WTC11 (cell line): ENCODE measurements around the gene EAF1. TPM values are rescaled to one million over a fixed set of nuclear protein-coding genes. Genes with fewer than 3 reads are reported as not detected.
"Not testable (repeated sequence)": the region's sequence is repeated elsewhere in the genome, so short reads cannot be mapped to it uniquely, and the experiment has no call there.

Source experiments
- ATAC-seq: fragments of 200-7000 bp; cut with Tn5 transposase; 2 replicates; pipeline ENCODE4 v1.10.0; 2021; ENCODE audit warnings: mild to moderate bottlenecking, moderate library complexity
- CTCF ChIA-PET: fragments of 300-600 bp; sonication (Branson Sonifier 250); formaldehyde crosslinking; loops from one replicate; lab custom pipeline; 2021; ENCODE audit warnings: antibody characterized with exemption; lab: Charles Lee
- POLR2A ChIA-PET: fragments of 350-600 bp; sonication (Branson Sonifier 250); formaldehyde crosslinking; loops from one replicate; lab custom pipeline; 2021; ENCODE audit warnings: antibody characterized with exemption; lab: Charles Lee
- DNase-seq: peaks from one replicate; pipeline ENCODE4 v3.0.0; 2021; ENCODE audit warnings: low spot score
- H3K27ac Mint-ChIP-seq: 2 replicates; pipeline ENCODE4 v1.8.0; 2021; ENCODE audit warnings: mixed read lengths
- H3K27me3 Mint-ChIP-seq: 2 replicates; pipeline ENCODE4 v1.8.0; 2021; ENCODE audit warnings: low read depth, mild to moderate bottlenecking, moderate library complexity, mixed read lengths
- H3K36me3 Mint-ChIP-seq: 2 replicates; pipeline ENCODE4 v1.8.0; 2021; ENCODE audit warnings: mixed read lengths
- H3K4me1 Mint-ChIP-seq: 2 replicates; pipeline ENCODE4 v1.8.0; 2022; ENCODE audit warnings: mixed read lengths
- H3K4me3 Mint-ChIP-seq: 2 replicates; pipeline ENCODE4 v1.8.0; 2021; ENCODE audit warnings: mild to moderate bottlenecking, moderate library complexity, mixed read lengths
- H3K9me3 Mint-ChIP-seq: 2 replicates; pipeline ENCODE4 v1.8.0; 2021; ENCODE audit warnings: mixed read lengths
- CREM ChIP-seq: sonication (generic); formaldehyde crosslinking; IDR thresholded peaks from 2 replicates; pipeline ENCODE4 v1.8.1; 2022; ENCODE audit warnings: mild to moderate bottlenecking, missing genetic modification reagents, moderate library complexity
- ERG ChIP-seq: fragments of 250-450 bp; sonication (Bioruptor Pico); IDR thresholded peaks from 2 replicates; pipeline ENCODE4 v1.8.0; 2021; ENCODE audit warnings: mild to moderate bottlenecking
- ESRRA ChIP-seq: sonication (generic); formaldehyde crosslinking; IDR thresholded peaks from 2 replicates; pipeline ENCODE4 v1.8.1; 2022; ENCODE audit warnings: mild to moderate bottlenecking, missing genetic modification reagents, borderline replicate concordance
- ETV6 ChIP-seq: sonication (generic); formaldehyde crosslinking; IDR thresholded peaks from 2 replicates; pipeline ENCODE4 v1.8.1; 2022; ENCODE audit warnings: mild to moderate bottlenecking, missing genetic modification reagents
- FOXJ3 ChIP-seq: sonication (generic); formaldehyde crosslinking; IDR thresholded peaks from 2 replicates; pipeline ENCODE4 v1.9.0; 2021; ENCODE audit warnings: missing genetic modification reagents, mild to moderate bottlenecking, borderline replicate concordance
- FOXP1 ChIP-seq: sonication (generic); formaldehyde crosslinking; IDR thresholded peaks from 2 replicates; pipeline ENCODE4 v1.8.0; 2022; ENCODE audit warnings: missing genetic modification reagents, mild to moderate bottlenecking, moderate library complexity, borderline replicate concordance
- FOXP4 ChIP-seq: sonication (generic); formaldehyde crosslinking; IDR thresholded peaks from 2 replicates; pipeline ENCODE4 v1.8.0; 2022; ENCODE audit warnings: mild to moderate bottlenecking, missing genetic modification reagents
- JUN ChIP-seq: sonication (generic); formaldehyde crosslinking; IDR thresholded peaks from 2 replicates; pipeline ENCODE4 v1.8.0; 2023; ENCODE audit warnings: mild to moderate bottlenecking, missing genetic modification reagents
- MAX ChIP-seq: sonication (generic); formaldehyde crosslinking; IDR thresholded peaks from 2 replicates; pipeline ENCODE4 v1.8.0; 2022; ENCODE audit warnings: mild to moderate bottlenecking, missing genetic modification reagents
- MLX ChIP-seq: sonication (generic); formaldehyde crosslinking; IDR thresholded peaks from 2 replicates; pipeline ENCODE4 v1.8.1; 2023; ENCODE audit warnings: mild to moderate bottlenecking, missing genetic modification reagents, moderate library complexity
- NR1H2 ChIP-seq: sonication (generic); formaldehyde crosslinking; IDR thresholded peaks from 2 replicates; pipeline ENCODE4 v1.9.0; 2021; ENCODE audit warnings: mild to moderate bottlenecking, moderate library complexity, missing genetic modification reagents
- NR2C2 ChIP-seq: sonication (generic); formaldehyde crosslinking; IDR thresholded peaks from 2 replicates; pipeline ENCODE4 v1.8.0; 2022; ENCODE audit warnings: mild to moderate bottlenecking, missing genetic modification reagents
- NR3C1 ChIP-seq: sonication (generic); formaldehyde crosslinking; conservative IDR thresholded peaks from 2 replicates; pipeline ENCODE4 v1.8.1; 2023; ENCODE audit warnings: low read depth, mild to moderate bottlenecking, missing genetic modification reagents
- PRRX2 ChIP-seq: fragments of 250-450 bp; sonication (Bioruptor Pico); IDR thresholded peaks from 2 replicates; pipeline ENCODE4 v1.8.0; 2021; ENCODE audit warnings: mild to moderate bottlenecking
- RELA ChIP-seq: sonication (generic); formaldehyde crosslinking; IDR thresholded peaks from 2 replicates; pipeline ENCODE4 v1.8.1; 2022; ENCODE audit warnings: missing genetic modification reagents, mild to moderate bottlenecking, borderline replicate concordance
- RORB ChIP-seq: fragments of 250-450 bp; sonication (Bioruptor Pico); IDR thresholded peaks from 2 replicates; pipeline ENCODE4 v1.9.0; 2021; ENCODE audit warnings: mild to moderate bottlenecking
- SOX15 ChIP-seq: fragments of 250-450 bp; sonication (Bioruptor Pico); IDR thresholded peaks from 2 replicates; pipeline ENCODE4 v1.9.0; 2021; ENCODE audit warnings: mild to moderate bottlenecking
- STAT6 ChIP-seq: sonication (generic); formaldehyde crosslinking; conservative IDR thresholded peaks from 2 replicates; pipeline ENCODE4 v1.8.1; 2023; ENCODE audit warnings: mild to moderate bottlenecking, low read depth, missing genetic modification reagents, moderate library complexity
- TEAD4 ChIP-seq: sonication (generic); formaldehyde crosslinking; IDR thresholded peaks from 2 replicates; pipeline ENCODE4 v1.8.0; 2022; ENCODE audit warnings: mild to moderate bottlenecking, missing genetic modification reagents
- ZNF232 ChIP-seq: sonication (generic); formaldehyde crosslinking; IDR thresholded peaks from 2 replicates; pipeline ENCODE4 v1.8.0; 2022; ENCODE audit warnings: mild to moderate bottlenecking, missing genetic modification reagents
- ZNF317 ChIP-seq: sonication (generic); formaldehyde crosslinking; IDR thresholded peaks from 2 replicates; pipeline ENCODE4 v1.8.1; 2023; ENCODE audit warnings: low read depth, mild to moderate bottlenecking, moderate library complexity, missing genetic modification reagents, borderline replicate concordance
- ZNF512 ChIP-seq: sonication (generic); formaldehyde crosslinking; IDR thresholded peaks from 2 replicates; pipeline ENCODE4 v1.8.1; 2022; ENCODE audit warnings: missing genetic modification reagents, borderline replicate concordance
- total RNA-seq: library from RNA; stranded (reverse); gene quantifications from 3 replicates; pipeline ENCODE4 v1.2.3, GENCODE V29; 2021

Gene EAF1
- total RNA-seq, 1 experiment from 2014 or later: 25.4 TPM

GRCh38 chr3:15456321-15456720, 28.9 kb downstream of the EAF1 start:
- POLR2A ChIA-PET: no interaction called here
- Mint-ChIP-seq H3K4me3 (no peak overlapping the region), H3K4me1 (no peaks in the 10 kb centered on the region), H3K36me3 (no peaks in the 10 kb centered on the region), H3K9me3 (peaks cover 4% of the 10 kb centered on the region; the same call in 1 of the 2 replicates), H3K27ac (no peak overlapping the region), H3K27me3 (no peaks in the 10 kb centered on the region)
- TF ChIP-seq ESRRA (CRISPR knock-in tag) (no peak), JUN (CRISPR knock-in tag) (no peak), RORB (CRISPR knock-in tag) (no peak), RELA (CRISPR knock-in tag) (no peak), FOXJ3 (CRISPR knock-in tag) (no peak), CREM (no peak), NR1H2 (no peak), STAT6 (CRISPR knock-in tag) (no peak), FOXP4 (CRISPR knock-in tag) (no peak), ERG (CRISPR knock-in tag) (no peak), MAX (CRISPR knock-in tag) (no peak), FOXP1 (CRISPR knock-in tag) (no peak), ZNF512 (no peak)
- ATAC-seq (no peak), DNase-seq (no peak)
- CTCF ChIA-PET: no interaction called here

- ATAC-seq, H3K4me3 Mint-ChIP-seq, H3K9me3 Mint-ChIP-seq, H3K27ac Mint-ChIP-seq, H3K4me1 Mint-ChIP-seq, DNase-seq, CTCF ChIA-PET, POLR2A ChIA-PET, H3K36me3 Mint-ChIP-seq, H3K27me3 Mint-ChIP-seq: not testable (repeated sequence)
These were observed 29.5 kb downstream of the EAF1 start for GRCh38 chr3:15456915-15457314.

GRCh38 chr3:15458212-15458780, 30.9 kb downstream of the EAF1 start:
- ChIA-PET POLR2A (no interaction called here), CTCF (no interaction called here)
- Mint-ChIP-seq H3K36me3 (no peaks in the 10 kb centered on the region), H3K9me3 (peaks cover 4% of the 10 kb centered on the region; the same call in 1 of the 2 replicates), H3K4me3 (no peak overlapping the region), H3K27ac (no peak overlapping the region), H3K4me1 (no peaks in the 10 kb centered on the region), H3K27me3 (no peaks in the 10 kb centered on the region)
- DNase-seq (no peak), ATAC-seq (no peak)
- TF ChIP-seq MLX (CRISPR knock-in tag): no peak
- TF ChIP-seq RORB (CRISPR knock-in tag): no peak
- no peak for TF ChIP-seq ETV6
- no peak for TF ChIP-seq SOX15 (CRISPR knock-in tag)
- no peak for TF ChIP-seq NR1H2
- no peak for TF ChIP-seq PRRX2 (CRISPR knock-in tag)
- no peak for TF ChIP-seq FOXJ3 (CRISPR knock-in tag)
- no peak for TF ChIP-seq NR3C1
- no peak for TF ChIP-seq ZNF317 (CRISPR knock-in tag)
- no peak for TF ChIP-seq NR2C2
- no peak for TF ChIP-seq TEAD4 (CRISPR knock-in tag)
- no peak for TF ChIP-seq ZNF232 (CRISPR knock-in tag)
